ENCODE results near the gene PTPRD.

PTPRD gene

DNA sequence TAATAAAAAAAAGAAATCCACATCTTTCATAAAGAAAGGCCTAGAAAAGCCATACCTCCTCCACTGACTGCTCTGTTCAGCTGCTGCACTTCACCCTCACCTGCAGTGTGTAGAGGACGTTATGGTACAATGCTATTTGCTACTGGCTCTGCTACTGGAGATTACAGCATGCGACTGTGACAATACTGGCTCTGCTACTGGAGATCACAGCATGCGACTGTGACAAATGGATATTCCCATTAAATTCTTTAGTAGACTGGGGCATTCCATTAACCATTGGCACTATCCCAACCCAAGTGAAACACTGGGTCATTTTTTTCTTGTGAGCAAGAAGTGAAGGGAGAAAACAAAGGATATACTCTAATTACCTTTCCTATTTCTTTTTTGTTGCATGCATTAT, 1749.7 kb downstream of the PTPRD start:
- DNase-seq (ENCODE audit: low read depth), result no peak

DNA sequence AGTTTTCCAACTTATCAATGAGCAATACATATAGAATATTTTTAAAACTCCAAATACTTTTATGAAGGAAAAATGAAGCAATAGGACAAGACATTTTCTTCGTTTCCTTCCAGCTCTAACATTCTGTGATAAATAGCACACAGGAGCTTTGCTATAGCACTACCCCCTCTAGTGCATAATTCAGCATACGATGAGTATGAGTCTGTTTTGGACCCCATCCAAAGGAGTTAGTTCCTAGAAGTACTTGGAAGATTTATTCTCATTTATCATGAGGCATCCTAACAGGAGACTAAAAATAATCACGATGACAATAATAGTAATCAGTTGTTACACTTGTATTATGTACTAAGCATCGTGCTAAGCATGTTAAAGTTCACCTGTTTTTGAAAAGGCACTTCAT, 1751.9 kb downstream of the PTPRD start:
- DNase-seq (ENCODE audit: low read depth), result no peak

DNA sequence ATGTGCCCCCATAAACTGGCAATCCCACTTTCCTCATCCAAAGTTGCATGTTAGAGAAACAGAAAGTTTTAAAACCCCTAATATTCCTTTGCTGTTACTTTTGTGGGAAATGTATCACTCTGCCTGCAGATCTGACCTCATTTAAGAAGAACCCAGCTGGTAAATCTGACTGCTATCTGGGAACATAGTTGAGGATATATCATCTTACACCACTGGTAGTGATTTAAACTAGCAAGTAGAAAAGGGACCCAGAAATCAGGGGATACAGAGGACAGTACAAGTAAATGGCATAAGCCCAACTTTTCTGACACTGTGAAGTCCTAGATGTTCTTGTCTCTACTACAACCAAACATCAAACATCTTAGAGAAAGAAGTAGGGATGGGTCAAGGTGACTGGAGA, 1752.7 kb downstream of the PTPRD start:
- no peak for DNase-seq (ENCODE audit: low read depth)

DNA sequence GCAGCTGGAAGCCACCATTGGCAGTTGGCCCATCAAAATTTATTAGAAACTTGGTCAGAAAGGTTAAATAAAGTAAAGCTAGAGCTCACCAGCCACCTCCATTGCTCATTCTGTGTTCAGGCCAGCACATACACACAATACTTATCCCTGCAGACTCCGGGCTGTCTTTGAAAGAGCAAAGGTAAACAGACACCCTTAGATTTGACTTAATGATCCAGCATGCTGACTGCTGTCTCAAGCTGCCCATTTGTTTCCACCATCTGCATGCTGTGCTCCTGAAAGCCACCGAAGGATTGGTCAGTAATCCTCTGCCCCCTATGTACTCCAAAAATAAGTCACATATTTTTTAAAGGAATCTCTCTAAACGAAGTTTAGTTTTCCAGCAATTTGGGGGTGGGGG, 1753.4 kb downstream of the PTPRD start:
- no peak for DNase-seq (ENCODE audit: low read depth)

DNA sequence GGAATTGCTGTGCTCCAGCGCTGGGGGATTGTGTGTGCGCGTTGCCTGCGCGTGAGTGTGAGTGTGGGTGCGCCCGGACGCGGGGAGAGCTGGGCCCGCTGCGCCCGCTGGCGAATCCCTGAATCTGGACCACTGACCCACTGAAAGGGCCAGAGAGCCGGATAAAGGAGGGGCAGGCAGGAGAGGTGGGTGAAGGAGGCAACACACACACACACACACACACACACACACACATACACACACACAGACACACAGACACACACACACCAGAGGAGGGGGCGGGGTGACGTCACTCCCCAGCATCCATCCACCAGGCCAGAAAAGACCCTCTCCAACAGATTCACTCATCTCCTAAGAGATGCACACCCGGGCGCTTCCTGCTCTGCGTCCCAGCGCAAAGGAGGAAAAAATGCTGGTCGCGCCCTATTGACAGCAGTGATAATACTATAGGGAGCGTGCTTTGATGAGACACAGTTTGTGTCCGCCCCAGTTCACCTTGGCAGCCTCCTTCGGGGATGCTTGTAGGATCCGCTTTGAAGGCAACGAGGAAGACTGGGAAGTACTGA, 1754.1 kb downstream of the PTPRD start:
- no peak for DNase-seq (ENCODE audit: low read depth)

DNA sequence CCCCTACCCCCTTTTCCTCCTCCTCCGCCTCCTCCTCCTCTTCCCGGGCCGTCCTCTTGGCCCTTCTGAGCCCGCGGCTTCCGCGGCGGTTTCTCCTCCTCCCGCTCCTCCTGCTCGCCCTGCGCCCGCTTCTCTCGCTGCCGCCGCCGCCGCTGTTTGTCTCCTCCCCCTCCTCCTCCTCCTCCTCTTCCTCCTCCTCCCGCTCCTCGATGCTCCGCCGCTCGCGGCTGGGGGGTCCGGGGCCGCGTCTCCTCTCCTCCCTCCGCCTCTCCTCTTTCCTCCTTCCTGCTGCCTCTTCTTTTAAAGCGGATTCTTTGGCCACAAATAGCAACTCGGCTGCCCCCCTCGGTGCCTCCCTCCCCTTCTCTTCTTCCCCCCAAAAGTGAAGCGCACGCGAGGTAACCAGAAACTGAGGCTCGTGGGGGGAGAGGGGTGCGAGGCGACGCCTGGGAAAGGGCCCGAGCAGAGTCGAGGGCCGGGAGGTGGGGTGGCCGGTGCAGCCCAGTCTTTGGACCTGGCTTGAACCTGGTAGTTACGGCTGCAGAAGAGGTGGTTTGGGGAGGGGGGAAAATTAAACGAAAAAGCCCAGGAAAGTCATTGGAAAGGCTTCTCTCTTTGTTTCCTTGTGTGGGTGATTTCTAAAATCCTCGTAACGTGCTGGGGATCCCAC, 1754.7 kb downstream of the PTPRD start:
- DNase-seq (ENCODE audit: low read depth), result no peak

DNA sequence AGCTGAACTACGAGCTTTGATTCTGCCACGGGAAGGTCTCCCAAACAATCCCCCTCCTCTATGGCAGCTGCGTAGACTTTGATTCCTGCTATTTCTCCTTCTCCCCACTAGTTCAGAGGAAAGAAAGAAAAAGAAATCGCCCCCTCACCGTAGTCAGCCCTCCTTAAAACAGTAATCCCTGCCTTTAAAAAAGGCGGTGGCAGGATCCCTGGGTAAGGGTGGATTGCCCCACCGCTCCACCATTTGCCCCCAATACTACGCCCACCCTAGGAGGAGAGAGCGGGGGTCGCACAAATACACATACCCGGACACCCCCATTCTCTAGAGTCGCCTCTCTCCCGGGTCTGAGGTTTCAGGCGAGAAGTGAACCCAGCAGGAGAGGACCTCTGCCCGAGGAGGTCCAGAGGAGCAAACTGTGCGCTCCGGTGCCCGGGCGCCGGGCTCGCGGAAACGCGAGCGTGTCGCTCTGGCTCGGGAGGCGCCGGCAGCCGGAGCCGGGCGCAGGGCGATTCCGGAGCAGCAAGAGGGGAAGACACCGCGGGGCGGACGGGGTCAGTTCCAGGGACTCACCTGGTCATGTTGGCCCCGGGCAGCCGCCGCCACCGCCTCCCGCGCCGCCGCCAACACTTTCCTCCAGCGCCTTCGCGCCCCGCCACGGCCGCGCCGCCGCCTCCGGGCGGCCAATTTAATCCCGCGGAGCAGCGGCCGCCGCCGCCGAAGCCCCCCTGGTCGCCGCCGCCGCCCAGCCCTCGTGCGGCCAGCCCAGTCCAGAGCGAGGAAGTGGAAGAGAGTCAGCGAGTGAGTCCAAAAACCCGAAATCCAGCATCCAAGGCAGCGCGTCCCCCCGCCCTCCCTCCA, 1755.5 kb downstream of the PTPRD start:
- no peak for DNase-seq (ENCODE audit: low read depth)

DNA sequence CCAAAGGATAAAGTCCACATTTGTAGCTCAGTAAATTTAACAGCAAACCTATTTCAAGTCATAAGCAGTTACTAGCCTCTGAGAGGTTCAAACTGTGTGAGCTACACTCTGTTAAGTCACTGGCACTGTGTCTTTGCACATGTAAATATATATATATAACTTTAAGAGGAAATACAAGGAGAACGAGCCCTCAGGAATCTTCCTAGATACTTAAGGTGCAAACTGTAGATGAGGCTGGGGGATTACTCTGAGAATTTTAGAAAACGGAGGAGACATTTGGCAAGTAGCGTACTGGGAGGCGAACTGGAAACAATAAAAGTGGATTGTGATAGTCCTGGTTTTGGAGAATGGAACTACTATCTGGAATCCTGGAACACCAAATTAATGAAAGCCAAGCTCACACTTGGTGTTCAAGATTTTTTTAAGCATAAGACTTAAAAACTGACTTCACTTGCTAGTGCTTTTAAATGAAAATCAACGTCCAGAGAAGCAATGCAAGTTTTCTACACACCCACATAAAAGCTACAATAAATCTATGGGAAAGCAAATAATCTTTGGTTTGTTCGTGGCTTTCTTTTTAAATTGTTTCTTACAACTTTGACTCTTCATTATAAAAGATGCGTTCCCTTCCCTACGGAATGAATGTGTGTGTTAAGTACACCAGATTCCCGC, 1756.3 kb downstream of the PTPRD start:
- DNase-seq (ENCODE audit: low read depth), result no peak

DNA sequence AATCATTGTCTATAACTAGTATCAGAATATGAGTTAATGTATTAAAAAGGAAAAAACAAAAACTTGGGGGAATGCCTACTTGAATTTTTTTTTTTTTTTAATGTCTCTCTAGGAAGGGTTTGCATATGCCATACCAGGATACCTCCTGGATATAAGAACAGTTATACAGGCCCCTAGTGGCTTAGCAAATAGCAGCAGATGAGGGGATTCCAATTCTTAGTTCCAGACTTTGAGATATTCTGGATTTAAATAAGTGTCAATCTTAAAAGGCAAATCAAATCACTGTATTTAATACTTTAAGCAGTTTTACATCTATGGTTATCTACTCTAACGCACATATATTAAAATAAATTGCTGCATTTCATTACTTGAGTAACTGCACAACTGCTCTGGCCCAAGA, 1757.8 kb downstream of the PTPRD start:
- DNase-seq (ENCODE audit: low read depth), result no peak

DNA sequence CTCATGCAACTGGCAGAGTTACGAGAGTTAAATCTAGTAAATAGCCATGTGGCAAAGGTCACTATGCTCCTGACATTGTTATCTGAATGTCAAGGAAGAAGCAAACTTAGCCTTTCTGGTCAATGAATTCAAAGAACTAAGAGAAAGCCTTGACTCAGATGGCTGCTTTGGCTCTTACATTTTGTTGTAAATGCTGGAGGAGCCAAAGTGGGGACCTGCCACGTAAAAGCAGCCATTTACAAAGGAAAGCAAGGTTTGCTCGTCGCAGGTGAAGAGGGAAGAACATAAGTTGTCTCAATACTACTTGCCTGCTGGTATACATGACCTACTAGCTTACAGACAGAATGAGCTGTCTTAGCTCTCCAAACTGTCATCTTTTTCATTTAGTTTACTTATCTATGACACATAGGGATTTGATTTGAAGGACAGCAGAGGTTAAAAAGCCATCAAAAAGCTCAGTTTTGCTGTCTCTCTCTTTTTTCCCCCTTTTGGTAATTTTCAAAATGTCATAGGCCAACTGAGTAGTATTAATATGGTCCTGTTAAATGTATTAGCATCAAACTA, 1760.4 kb downstream of the PTPRD start:
- no peak for DNase-seq (ENCODE audit: low read depth)

DNA sequence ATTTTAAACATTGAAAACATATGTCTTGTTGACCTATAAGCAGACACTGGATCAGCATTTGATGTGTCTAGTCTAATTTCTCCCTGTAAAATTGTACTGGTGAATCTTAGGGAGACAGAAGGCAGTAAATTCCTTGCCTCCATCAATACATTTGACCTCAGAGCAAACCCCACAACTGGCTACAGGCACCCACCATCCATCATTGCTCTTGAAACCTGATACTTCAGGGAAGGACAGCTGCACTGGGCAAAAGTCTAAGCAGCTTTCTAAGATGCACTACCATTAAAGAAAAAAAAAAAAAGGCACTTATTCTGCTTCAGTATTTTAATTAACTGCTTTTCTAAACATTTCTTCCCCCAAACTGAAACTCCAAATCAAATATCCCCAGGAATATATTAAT, 1761.9 kb downstream of the PTPRD start:
- DNase-seq (ENCODE audit: low read depth), result no peak

DNA sequence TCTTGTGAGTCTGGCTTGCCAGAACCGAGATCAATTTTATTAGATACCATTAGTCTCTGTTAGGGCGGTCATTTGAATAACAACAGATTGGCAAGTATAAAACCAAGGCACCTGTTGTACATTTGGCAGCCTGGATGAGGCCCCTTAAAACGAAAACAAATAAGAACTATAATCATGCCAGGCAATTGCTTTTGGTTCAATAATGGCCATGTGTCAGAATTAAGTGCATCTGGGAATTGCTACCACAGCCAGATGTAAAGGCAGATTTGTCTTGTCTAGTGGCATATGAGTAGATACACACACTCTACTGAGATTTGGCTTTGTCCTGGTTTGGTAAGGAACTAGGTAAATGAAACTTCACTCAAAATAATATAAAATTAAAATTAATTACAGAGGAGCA, 1767.0 kb downstream of the PTPRD start:
- no peak for DNase-seq (ENCODE audit: low read depth)

DNA sequence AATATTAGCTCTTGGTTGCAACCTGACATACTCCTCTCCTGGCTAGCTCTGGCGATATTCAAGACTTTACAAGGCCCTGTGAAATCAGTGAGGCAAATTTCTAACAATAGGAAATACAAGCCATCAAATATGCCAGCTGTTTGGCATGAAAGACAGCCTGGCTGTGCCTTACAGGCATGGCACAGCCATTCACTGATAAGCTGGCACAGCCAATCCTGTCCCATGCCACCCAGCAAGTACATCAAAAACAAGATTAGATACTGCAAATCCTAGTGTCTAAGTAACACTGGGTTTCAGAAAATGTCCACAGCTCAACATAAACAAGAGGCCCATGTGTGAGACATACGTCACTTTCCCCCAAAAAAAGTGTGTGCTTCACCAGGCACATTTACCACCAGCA, 1767.4 kb downstream of the PTPRD start:
- DNase-seq (ENCODE audit: low read depth), result no peak

DNA sequence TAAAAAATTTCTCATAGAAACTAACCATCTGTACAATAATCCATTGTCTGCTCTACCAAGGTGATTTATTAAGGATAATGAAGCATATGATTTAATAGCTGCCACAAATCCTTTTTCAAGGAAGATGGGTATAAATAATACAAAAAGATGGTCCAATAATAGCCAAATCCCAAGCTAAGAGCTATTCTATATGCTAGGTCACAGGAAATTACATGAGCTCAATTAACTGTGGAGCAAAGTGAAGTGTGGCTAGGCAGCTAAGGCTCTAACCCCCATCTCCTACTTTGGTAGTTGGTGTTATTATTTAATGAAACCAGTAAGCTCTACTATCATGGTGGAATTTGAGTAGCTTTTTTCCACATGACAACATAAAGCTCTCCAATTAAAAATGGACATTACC, 1768.3 kb downstream of the PTPRD start:
- DNase-seq (ENCODE audit: low read depth), result no peak

DNA sequence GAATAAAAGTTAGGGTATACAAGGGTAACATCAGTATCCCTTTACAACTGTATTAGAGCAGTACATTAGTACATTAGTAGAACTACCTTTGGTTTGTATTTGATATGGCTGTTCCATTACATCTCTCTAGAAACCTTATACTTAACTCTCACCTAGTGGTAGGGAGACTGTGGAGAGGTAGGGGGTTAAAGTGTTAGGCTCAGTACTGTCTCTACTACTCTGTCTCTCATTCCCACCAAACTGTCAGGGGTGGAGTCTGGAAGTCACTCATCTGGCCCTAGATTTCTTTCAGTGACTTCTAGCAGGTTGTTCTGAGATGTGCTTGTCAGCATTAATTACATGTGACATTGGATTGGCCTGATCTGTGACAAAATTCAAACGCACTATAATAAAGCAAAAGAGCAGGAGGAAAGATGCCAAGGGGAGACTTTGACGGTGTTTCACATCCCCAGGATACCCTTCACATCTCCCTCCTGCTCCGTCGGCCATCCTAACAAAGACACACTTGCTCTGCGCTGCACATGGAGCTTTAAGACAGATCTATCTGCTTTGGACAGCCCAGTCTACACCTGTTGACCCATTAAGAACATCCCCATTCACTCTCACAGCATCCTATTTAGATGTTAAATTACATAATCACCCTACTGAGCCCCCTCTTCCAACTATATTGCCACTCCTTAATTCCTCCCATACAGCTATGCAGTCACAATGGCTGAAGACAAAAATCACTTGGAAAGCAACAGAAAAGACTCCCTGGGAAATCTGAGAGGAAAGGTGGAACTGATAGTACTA, 1770.2 kb downstream of the PTPRD start:
- DNase-seq (ENCODE audit: low read depth), result no peak

DNA sequence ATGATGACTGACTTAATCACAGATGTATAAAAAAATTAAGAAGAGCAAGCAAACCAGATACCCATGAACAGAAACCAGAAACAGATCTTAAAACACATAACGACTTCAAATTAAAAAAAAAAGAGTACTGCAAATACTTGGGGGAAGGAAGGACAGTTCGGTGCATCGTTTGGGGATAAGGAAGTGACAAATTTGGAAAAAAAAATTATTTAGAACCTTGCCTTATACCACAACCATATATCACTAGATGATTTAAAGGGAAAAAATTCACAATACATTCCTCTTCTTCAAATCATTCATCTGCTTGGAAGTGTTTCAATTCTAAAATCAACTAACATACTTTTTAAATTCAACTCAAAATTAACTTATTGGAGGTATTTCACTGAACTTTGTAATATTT, 1774.7 kb downstream of the PTPRD start:
- no peak for DNase-seq (ENCODE audit: low read depth)

DNA sequence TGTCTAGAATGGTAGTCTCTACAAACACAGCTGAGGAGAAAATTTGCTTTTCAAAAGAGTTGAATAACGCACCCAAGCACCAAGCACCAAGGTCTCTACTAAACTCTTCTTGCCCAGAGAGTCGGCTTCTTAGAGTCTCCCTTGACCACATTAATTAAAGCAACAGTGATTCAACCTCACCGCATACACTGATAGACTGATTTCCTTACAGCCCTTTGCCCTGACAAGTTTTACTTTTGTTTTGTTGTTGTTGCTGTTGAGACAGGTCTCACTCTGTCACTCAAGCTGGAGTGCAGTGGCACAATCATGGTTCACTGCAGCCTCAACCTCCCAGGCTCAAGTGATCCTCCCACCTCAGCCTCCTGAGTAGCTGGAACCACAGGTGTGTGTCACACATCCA, 1777.5 kb downstream of the PTPRD start:
- no peak for DNase-seq (ENCODE audit: low read depth)

DNA sequence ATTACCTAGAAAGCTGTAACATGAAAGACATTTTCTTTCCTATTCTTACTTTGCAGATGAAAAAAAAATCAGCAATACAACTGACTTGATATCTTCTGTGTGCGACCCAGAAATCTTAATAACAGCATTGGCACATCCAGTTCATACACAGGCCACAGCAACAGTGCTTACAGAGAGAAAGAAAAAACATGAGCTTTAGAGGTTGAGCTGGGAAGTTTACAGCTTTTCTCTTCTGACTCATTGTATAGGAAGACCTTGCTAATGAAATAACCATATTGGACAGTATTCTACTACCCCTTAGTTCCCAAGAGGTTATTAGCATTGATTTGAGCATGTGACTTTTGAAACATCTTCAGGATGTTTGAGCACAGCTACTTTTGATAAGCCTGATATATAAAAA, 1779.8 kb downstream of the PTPRD start:
- no peak for DNase-seq (ENCODE audit: low read depth)

DNA sequence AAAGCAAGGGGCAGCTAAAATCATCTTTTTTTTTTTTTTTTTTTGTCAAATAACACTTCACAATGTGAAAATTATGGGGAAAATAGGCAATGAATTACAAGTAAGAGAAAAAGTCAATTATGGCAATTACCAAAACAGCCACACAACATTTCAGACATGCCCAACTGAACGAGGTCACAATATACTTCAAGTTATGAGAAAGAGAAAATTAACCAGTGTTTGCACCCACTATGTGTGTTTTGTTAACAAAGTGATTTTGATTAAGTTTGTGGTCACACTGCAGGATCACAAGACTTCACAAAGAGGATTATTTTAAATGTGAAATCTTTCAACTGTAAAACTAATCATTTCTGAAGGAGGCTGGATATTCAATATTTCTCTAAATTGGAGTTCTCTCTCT, 1780.4 kb downstream of the PTPRD start:
- no peak for DNase-seq (ENCODE audit: low read depth)

DNA sequence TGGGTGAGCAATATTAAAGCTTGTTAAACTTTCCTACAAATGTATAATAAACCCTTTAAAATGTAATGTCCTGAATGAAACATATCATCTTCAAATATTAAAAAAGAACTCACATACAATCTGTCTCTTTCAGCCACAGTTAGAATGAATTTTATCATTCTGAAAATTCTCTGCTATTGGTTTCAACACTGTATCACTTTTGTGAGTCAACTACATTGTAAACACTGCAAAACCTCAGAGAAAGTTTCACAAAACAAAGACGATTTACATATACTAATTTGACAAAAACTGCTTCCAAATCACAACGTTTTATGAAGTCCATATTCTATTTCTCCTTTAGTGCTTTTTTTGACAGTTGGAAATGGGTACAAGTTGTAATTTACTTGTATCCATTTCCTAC, 1781.2 kb downstream of the PTPRD start:
- no peak for DNase-seq (ENCODE audit: low read depth)

DNA sequence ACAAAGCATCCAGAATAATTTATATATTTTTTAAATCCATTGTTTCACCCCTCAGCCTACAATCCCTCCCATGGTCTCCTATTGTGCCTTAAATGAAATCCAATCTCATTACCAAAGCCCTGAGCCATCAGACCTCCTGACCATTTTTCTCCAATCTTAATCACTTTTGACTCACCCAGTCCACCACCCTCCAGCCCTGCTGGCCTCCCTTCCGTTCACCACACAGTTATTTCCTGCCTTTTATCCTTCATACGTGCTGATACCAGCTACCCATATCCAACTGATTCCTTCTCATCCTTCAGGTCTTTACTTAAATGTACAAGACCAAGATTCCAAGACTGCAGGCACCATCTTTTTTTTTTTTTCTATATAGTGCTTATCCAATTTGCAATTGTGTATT, 1786.5 kb downstream of the PTPRD start:
- DNase-seq (ENCODE audit: low read depth), result no peak

Measured in HS-27A (cell line).